Endothelial cell of umbilical vein (primary cell): ENCODE measurements around the gene CERS6. TPM values are rescaled to one million over a fixed set of nuclear protein-coding genes. Genes with fewer than 3 reads are reported as not detected.

ENCODE experiments used
- BruUV-seq: library from RNA; stranded (reverse); fragments of 400-500 nt; replicated peaks from 2 replicates; lab custom pipeline; 2021; lab: Mats Ljungman, UMichigan
- CTCF ChIA-PET: fragments of 300-600, 350-600 bp; sonication (Branson Sonifier 250); formaldehyde crosslinking; loops from one replicate; lab custom pipeline; 2021; ENCODE audit warnings: antibody characterized with exemption, inconsistent platforms; lab: Charles Lee
- POLR2A ChIA-PET: fragments of 300-600, 350-600 bp; sonication (Branson Sonifier 250); formaldehyde crosslinking; loops from one replicate; lab custom pipeline; 2021; ENCODE audit warnings: antibody characterized with exemption, inconsistent platforms; lab: Charles Lee
- DNase-seq: peaks from one replicate; pipeline ENCODE4 v3.0.0-alpha.2; 2011; ENCODE audit warnings: low read depth, low spot score
- FAIRE-seq: peaks from 2 replicates; lab custom pipeline; 2011; peaks lifted over from hg19 to GRCh38; lab: Jason Lieb, UNC
- H2AFZ ChIP-seq: 2 replicates; pipeline ENCODE4 v1.6.0; 2012; ENCODE audit warnings: low read depth, low read length, control low read depth, inconsistent platforms
- H3K27ac ChIP-seq: 2 replicates; pipeline ENCODE4 v1.5.1; 2011; ENCODE audit warnings: low read depth, mild to moderate bottlenecking, control low read depth, low read length, moderate library complexity; ENCODE audit not compliant: insufficient read depth
- H3K27me3 ChIP-seq, 2 experiments: 2 replicates each; pipeline versions ENCODE4 v1.6.0 to v1.6.1; 2011; ENCODE audit warnings: low read length in 2 of 2, mixed read lengths in 1 of 2; ENCODE audit not compliant: control insufficient read depth in 2 of 2, insufficient read depth in 2 of 2
- H3K36me3 ChIP-seq, 2 experiments: 2 replicates in 1 of 2; 3 replicates in 1 of 2; pipeline ENCODE4 v1.5.1; 2011; ENCODE audit warnings: low read length in 2 of 2, mild to moderate bottlenecking in 1 of 2, moderate library complexity in 1 of 2; ENCODE audit not compliant: control insufficient read depth in 2 of 2, insufficient read depth in 2 of 2; ENCODE audit errors: extremely low read depth in 1 of 2
- H3K4me1 ChIP-seq: 3 replicates; pipeline ENCODE4 v1.5.1; 2011; ENCODE audit warnings: mild to moderate bottlenecking, low read length; ENCODE audit not compliant: control insufficient read depth, insufficient read depth; ENCODE audit errors: extremely low read depth
- H3K4me2 ChIP-seq: 2 replicates; pipeline ENCODE4 v1.6.1; 2011; ENCODE audit warnings: low read length, control low read depth, mixed read lengths; ENCODE audit not compliant: insufficient read depth
- H3K4me3 ChIP-seq, 3 experiments: fragments of 200-600 bp in 1 of 3; sonication (generic), shearing (Covaris generic) in 1 of 3; replicated peaks in 1 of 3; 2 replicates each; pipeline ENCODE4 v1.5.1; 2011 to 2016; ENCODE audit warnings: control low read depth in 3 of 3, low read length in 3 of 3, mild to moderate bottlenecking in 2 of 3, inconsistent platforms in 1 of 3, low read depth in 1 of 3, moderate library complexity in 1 of 3; ENCODE audit not compliant: insufficient read depth in 1 of 3
- H3K79me2 ChIP-seq: 2 replicates; pipeline ENCODE4 v1.6.0; 2012; ENCODE audit warnings: low read length, inconsistent platforms; ENCODE audit not compliant: control insufficient read depth, insufficient read depth
- H3K9ac ChIP-seq: replicated peaks from 2 replicates; pipeline ENCODE3; 2011; ENCODE audit warnings: low read length, control low read depth; ENCODE audit not compliant: insufficient read depth; ENCODE audit errors: extremely low read depth
- H3K9me1 ChIP-seq: replicated peaks from 3 replicates; pipeline ENCODE4 v1.6.0; 2011; ENCODE audit warnings: mild to moderate bottlenecking, low read length; ENCODE audit not compliant: control insufficient read depth, insufficient read depth; ENCODE audit errors: extremely low read depth
- H3K9me3 ChIP-seq: replicated peaks from 2 replicates; pipeline ENCODE4 v1.5.1; 2012; ENCODE audit warnings: low read length, inconsistent platforms; ENCODE audit not compliant: control insufficient read depth, insufficient read depth
- H4K20me1 ChIP-seq: replicated peaks from 2 replicates; pipeline ENCODE3; 2011; ENCODE audit warnings: mild to moderate bottlenecking, low read length; ENCODE audit not compliant: control insufficient read depth, insufficient read depth; ENCODE audit errors: extremely low read depth
- CTCF ChIP-seq, 2 donors: IDR thresholded peaks; 1 replicate in 1 of 2; 2 replicates in 1 of 2; pipeline ENCODE4 v1.5.1; 2011; ENCODE audit warnings: low read length in 2 of 2, mild to moderate bottlenecking in 2 of 2, moderate library complexity in 2 of 2, control low read depth in 1 of 2, inconsistent platforms in 1 of 2, low read depth in 1 of 2; ENCODE audit not compliant: insufficient read depth in 1 of 2; ENCODE audit errors: extremely low read depth in 1 of 2
- EZH2 ChIP-seq: IDR thresholded peaks from 2 replicates; pipeline ENCODE4 v1.6.1; 2012; ENCODE audit warnings: borderline replicate concordance, low read depth, mild to moderate bottlenecking, moderate library complexity, low read length, inconsistent platforms; ENCODE audit not compliant: severe bottlenecking
- FOS ChIP-seq: IDR thresholded peaks from 2 replicates; pipeline ENCODE4 v1.6.1; 2011; ENCODE audit warnings: mild to moderate bottlenecking, low read length, moderate library complexity, borderline replicate concordance; ENCODE audit not compliant: insufficient read depth
- GATA2 ChIP-seq: IDR thresholded peaks from 2 replicates; pipeline ENCODE4 v1.7.0; 2011; ENCODE audit warnings: low read depth, mild to moderate bottlenecking, moderate library complexity, mixed read lengths, low read length; ENCODE audit not compliant: insufficient read length, insufficient read depth
- JUN ChIP-seq: IDR thresholded peaks from 2 replicates; pipeline ENCODE4 v1.6.1; 2011; ENCODE audit warnings: borderline replicate concordance, low read depth; ENCODE audit not compliant: insufficient read length, insufficient read depth
- MAX ChIP-seq: IDR thresholded peaks from 2 replicates; pipeline ENCODE4 v1.6.1; 2011; ENCODE audit not compliant: insufficient read depth, insufficient read length
- MYC ChIP-seq: IDR thresholded peaks from one replicate; pipeline ENCODE4 v1.6.1; 2011; ENCODE audit warnings: mild to moderate bottlenecking, low read depth, low read length
- POLR2A ChIP-seq: IDR thresholded peaks from 2 replicates; pipeline ENCODE4 v1.6.1; 2012; ENCODE audit warnings: low read depth, mild to moderate bottlenecking, control low read depth, low read length
- POLR2AphosphoS5 ChIP-seq: IDR thresholded peaks from 2 replicates; pipeline ENCODE4 v1.6.1; 2012; ENCODE audit warnings: low read depth, mild to moderate bottlenecking, control low read depth, low read length, moderate library complexity; ENCODE audit not compliant: insufficient read depth
- dilution Hi-C: fragments of 300-500 bp; cut with MboI; formaldehyde crosslinking; loops from one replicate; pipeline ENCODE4 v1.15.0; 2019; ENCODE audit warnings: low sequenced_read_pairs; ENCODE audit not compliant: extremely low pct_ligation_motif_present
- intact Hi-C: fragments of 100-400 bp; cut with micrococcal nuclease; formaldehyde crosslinking; loops from one replicate; pipeline ENCODE4 v1.10.0; 2022
- polyA plus RNA-seq, 4 experiments: library from polyadenylated mRNA; depleted of rRNA in 3 of 4; stranded (reverse) in 3 of 4; unstranded in 1 of 4; fragments of >200 nt; gene quantifications; 2 replicates each; pipeline versions ENCODE4 v1.2.1 to v1.2.3, GENCODE V29; 2011 to 2012; ENCODE audit warnings: missing spikeins in 1 of 4
- total RNA-seq: library from RNA; stranded (reverse); gene quantifications from 2 replicates; pipeline ENCODE4 v1.2.3, GENCODE V29; 2021

Gene CERS6
- total and polyA plus RNA-seq, 2 donors (not counting 3 experiments of a cell fraction or from before 2014, with no cell fraction given), result 2.7 to 11.7 TPM

GRCh38 chr2:168719446-168719845 lies 263.4 kb downstream of the CERS6 start:
- FAIRE-seq, result no peak
- POLR2A ChIA-PET, result no interaction called here

More at GRCh38 chr2:168719446-168719845, 263.4 kb downstream of the CERS6 start:
- BruUV-seq, result no TSS peak
- no peak overlapping the region for H3K9ac ChIP-seq
- H3K36me3 ChIP-seq, result no peaks in the 10 kb centered on the region
- no peak overlapping the region for H3K4me2 ChIP-seq
- CTCF ChIA-PET, result interaction anchor here (1.6 kb wide), 1 partner anchor 33 kb away, joined by 3 read pairs; no protein-coding TSS in a partner anchor
- no peak overlapping the region for H3K27ac ChIP-seq
- DNase-seq, result no peak
- no peaks in the 10 kb centered on the region for H3K79me2 ChIP-seq
- no peak overlapping the region for H2AFZ ChIP-seq
- H4K20me1 ChIP-seq, result no peaks in the 10 kb centered on the region
- no peaks in the 10 kb centered on the region for H3K9me3 ChIP-seq
- no peaks in the 10 kb centered on the region for H3K27me3 ChIP-seq
- H3K9me1 ChIP-seq, result no peaks in the 10 kb centered on the region
- peaks cover 21% of the 10 kb centered on the region for H3K4me1 ChIP-seq
- dilution Hi-C loops (no loop called here), intact Hi-C loops (no loop called here)
- TF ChIP-seq FOS, result no peak
- no peak for TF ChIP-seq EZH2
- no peak for TF ChIP-seq CTCF (IDR thresholded peaks at IDR 0.05; ENCODE audit: extremely low read depth in 1 of 2, insufficient read depth in 1 of 2, low read depth in 1 of 2, low read length in 2 of 2)
- TF ChIP-seq POLR2AphosphoS5, result no peak
- TF ChIP-seq POLR2A, result no peak
- no peak for TF ChIP-seq JUN
- no peak for TF ChIP-seq MAX
- no peak for TF ChIP-seq GATA2
- TF ChIP-seq MYC, result no peak
- no peak overlapping the region for H3K4me3 ChIP-seq
